Stimulated activated naive CD8-positive, alpha-beta T cell treated with anti-CD3 and anti-CD28 coated beads, Interleukin-15, Interleukin-2, amounts not matched to agents 100 U/mL and 50 U/mL, for 24 hours (primary cell): ENCODE data around the gene IGSF9B.
"Not testable (repeated sequence)": the region's sequence is repeated elsewhere in the genome, so short reads cannot be mapped to it uniquely, and the experiment has no call there.

Experiments used
- ATAC-seq: fragments of 150-1000 bp; cut with Tn5 transposase; one replicate; pipeline ENCODE4 v1.10.0; 2021
- DNase-seq: peaks from one replicate; pipeline ENCODE4 v3.0.0; 2021

IGSF9B gene, protein sequence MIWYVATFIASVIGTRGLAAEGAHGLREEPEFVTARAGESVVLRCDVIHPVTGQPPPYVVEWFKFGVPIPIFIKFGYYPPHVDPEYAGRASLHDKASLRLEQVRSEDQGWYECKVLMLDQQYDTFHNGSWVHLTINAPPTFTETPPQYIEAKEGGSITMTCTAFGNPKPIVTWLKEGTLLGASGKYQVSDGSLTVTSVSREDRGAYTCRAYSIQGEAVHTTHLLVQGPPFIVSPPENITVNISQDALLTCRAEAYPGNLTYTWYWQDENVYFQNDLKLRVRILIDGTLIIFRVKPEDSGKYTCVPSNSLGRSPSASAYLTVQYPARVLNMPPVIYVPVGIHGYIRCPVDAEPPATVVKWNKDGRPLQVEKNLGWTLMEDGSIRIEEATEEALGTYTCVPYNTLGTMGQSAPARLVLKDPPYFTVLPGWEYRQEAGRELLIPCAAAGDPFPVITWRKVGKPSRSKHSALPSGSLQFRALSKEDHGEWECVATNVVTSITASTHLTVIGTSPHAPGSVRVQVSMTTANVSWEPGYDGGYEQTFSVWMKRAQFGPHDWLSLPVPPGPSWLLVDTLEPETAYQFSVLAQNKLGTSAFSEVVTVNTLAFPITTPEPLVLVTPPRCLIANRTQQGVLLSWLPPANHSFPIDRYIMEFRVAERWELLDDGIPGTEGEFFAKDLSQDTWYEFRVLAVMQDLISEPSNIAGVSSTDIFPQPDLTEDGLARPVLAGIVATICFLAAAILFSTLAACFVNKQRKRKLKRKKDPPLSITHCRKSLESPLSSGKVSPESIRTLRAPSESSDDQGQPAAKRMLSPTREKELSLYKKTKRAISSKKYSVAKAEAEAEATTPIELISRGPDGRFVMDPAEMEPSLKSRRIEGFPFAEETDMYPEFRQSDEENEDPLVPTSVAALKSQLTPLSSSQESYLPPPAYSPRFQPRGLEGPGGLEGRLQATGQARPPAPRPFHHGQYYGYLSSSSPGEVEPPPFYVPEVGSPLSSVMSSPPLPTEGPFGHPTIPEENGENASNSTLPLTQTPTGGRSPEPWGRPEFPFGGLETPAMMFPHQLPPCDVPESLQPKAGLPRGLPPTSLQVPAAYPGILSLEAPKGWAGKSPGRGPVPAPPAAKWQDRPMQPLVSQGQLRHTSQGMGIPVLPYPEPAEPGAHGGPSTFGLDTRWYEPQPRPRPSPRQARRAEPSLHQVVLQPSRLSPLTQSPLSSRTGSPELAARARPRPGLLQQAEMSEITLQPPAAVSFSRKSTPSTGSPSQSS (N-terminal part only)

DNA sequence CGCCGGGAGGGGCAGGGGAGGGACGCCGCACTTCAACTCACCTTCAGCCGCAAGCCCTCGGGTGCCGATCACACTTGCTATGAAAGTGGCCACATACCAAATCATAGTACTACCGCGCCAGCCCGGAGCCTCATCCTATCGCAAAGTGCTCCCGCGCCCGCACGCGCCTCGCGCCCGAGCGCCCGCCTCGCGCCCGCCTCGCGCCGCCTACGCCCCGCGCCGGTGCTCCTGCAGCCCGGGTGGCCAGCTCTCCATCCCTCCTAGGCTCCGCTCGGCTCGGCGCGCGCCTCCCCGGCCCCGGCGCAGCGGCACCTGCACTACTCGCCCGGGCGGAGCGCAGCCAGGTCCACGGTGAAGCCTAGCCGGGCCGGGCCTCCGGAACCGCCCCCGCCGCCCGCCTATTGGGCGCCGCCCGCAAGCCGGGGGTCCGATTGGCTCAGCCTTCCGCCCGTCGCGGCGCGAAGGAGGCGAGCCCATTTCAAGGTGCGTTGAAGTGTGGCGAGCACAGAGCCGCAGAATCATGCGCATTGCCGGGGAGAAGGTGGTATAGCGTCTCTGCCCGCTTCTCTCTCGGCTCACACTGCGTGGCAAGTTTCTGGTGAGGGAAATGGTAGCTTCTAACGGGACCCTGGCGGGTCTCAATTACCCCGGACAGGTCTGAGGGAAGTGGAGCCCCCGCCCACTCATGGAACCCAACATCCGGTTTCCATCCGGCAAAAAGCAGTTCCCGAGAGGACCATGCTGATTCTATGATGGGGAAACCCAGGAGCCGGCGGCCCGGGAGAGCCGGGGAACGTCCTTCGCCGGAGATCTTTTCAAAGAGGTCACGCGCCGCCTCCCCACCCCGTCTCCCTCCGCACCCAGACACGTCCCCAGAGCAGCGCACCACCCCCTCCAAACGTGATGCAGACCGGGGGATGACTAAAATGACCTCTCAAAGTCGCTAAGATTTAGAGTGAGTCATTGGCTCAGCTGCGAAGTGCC is at the start of gene IGSF9B:
Gene IGSF9B (minus strand): TSS at position 319 of the 984 bp plus-strand sequence. CDS start 214 bp downstream, at position 105.
- DNase-seq (peak; percentile 91), ATAC-seq (peak; percentile 91)

DNA sequence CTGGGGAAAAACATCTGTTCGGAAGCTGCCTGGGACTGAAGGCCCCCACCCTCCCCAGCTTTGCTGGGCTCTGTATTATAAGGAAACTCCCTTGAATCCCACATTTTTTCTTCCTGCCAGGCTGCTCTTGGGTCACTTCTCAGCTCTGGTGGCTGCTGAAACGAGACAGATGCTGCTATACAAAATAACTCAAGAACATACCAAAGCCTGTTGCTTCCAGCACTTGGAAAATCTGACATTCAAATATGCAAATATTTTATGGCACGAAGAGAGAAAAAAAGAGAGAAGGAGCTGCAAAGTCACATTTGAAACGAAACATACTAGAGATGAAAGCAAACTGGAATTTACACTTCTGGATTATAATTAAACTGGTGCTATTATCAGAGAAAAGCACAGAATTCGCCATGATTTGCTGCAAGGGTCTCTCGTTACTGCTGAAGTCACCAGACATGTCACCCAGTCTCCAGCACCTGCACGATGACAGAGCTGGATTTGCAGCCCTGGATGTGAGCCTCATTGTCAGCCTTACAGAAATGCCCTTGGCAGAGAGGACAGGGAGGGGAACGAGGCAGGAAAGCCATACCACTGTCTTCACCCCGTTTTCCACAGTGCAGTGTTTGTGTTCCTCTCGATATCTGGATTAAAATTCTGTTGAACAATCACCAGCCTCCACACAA is 47.9 kb upstream of the IGSF9B start:
- DNase-seq = no peak

GRCh38 chr11:134003792-134004495 is 47.2 kb upstream of the IGSF9B start:
- ATAC-seq (no peak), DNase-seq (no peak)

More for the DNA sequence above, 47.9 kb upstream of the IGSF9B start:
- ATAC-seq = no peak

GRCh38 chr11:134002819-134003218 is 46.1 kb upstream of the IGSF9B start:
- DNase-seq, ATAC-seq: not testable (repeated sequence)

GRCh38 chr11:134002338-134002737 is 45.6 kb upstream of the IGSF9B start:
- ATAC-seq, DNase-seq: not testable (repeated sequence)

DNA sequence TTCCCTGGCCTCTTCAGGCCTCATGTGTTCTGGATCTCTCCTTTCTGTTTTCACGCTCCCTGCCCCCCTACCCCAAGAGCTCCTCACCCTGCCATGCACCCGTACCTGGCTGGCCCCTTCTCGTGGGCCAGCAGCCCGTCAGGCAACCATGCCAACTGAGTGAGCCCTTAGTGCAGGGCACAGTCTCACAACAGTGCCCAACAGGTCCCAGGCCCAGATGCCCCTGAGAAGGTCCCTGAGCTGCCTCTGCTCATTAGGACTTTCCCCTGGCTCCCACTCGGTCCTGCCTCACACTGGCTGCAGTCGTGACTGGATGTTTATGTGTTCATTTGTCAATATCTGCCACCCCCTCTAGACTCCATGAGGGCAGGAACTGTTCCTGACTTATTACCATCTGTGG is 44.8 kb upstream of the IGSF9B start:
- ATAC-seq (no peak), DNase-seq (no peak)

- no peak for DNase-seq
- ATAC-seq = no peak
These were observed 44.3 kb upstream of the IGSF9B start for GRCh38 chr11:134001088-134001487.

GRCh38 chr11:133999355-133999754 is 42.6 kb upstream of the IGSF9B start:
- DNase-seq = no peak
- ATAC-seq = no peak

DNA sequence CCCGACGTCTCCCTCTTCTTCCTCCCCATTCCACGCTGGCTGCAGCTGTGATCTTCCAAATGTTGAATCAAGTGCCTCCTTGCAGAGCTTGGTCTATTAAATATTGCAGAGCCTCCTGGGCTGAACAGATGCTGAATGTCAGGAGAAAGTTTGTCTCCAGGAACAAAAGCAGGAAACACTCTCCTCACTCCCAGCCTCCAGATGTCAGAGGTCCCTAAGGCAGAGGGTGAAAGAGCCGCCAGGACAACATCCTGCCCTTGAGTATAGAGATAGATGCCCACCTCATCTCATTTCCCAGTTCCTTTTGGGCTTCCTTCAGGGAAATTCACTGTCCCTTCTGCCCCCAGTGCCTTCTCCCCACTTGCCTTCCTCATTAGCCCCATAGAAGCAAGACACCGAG is 40.8 kb upstream of the IGSF9B start:
- no peak for ATAC-seq
- no peak for DNase-seq

- ATAC-seq (no peak), DNase-seq (no peak)
These were observed 39.9 kb upstream of the IGSF9B start for GRCh38 chr11:133996671-133997070.

GRCh38 chr11:133995066-133995465 is 38.3 kb upstream of the IGSF9B start:
- no peak for ATAC-seq
- DNase-seq = no peak

DNA sequence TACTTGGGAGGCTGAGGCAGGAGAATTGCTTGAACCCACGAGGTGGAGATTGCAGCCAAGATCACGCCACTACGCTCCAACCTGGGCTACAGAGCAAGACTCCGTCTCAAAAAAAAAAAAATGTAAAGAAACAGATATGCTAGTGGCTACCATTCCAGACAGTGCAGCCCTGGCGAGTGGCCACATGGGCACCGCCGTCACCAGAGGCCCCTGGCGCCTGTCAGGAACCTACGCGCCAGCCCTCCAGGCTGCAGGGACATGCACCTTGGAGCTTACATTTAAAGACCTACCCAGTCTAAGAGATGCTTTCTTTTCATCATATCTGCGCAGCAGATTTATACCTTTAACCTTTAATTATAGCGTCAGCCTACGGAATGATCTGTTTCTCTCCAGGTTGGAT is 37.2 kb upstream of the IGSF9B start:
- no peak for ATAC-seq
- no peak for DNase-seq

DNA sequence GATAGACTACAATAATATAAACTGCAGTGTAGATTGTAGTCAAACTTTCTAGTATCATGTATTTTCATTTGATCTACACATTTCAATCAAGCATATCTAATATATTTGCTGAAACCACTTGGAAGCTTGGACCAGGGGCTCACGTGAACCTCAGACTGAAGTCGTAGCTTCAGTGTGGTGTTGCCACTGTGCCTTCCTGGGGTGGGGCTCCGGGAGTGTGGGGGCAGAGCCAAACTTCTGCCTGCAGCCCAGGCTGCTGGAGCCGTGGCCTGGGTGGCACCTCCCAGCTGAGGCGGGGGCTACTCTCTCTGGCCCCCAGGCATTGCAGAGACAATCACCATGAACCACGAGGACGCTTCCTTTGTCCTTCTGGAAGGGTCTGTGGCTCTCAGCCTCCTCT is 36.3 kb upstream of the IGSF9B start:
- ATAC-seq = no peak
- DNase-seq = no peak

DNA sequence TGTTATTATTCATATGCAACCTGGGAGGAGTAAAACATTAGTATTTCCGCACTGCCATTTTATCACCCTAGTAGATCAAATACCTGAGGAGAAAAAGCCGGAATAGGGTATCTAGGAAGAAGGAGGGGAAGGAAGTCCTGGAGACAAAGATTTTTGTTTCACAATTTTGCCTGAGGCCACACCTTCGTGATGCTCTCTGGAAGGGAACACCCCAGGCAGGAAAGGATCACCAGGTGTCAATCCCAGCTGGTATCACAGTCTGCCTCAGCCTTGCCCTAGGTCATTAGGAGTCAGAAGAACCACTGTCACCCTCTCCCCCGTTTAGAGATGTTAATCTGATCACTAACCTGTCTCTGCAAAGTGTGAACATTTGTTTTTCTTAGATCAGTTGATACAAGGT is 35.4 kb upstream of the IGSF9B start:
- no peak for DNase-seq
- no peak for ATAC-seq

GRCh38 chr11:133991101-133991500 is 34.3 kb upstream of the IGSF9B start:
- ATAC-seq (peak; percentile 29), DNase-seq (peak; percentile 13)

DNA sequence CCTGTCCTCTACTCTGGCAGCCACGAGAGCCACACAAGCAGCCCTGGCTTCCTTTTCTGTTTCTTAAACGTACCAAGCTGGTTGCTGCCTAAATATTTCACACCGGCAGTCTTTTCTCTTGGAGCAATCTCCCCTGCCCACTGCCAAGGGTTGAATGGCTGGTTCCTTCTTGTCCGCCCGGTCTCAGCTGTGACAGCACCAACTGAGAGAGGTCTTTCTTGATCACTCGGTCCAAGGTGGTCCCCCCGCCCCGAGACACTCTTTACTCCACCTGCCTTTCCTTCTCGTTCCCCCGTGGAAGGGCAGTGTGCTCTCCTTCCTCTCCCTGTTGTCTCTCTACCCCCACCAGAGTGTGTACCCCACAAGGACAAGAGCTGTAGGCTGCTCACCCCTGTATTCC is 33.7 kb upstream of the IGSF9B start:
- ATAC-seq = no peak
- DNase-seq = no peak

- no peak for ATAC-seq
- DNase-seq = no peak
These were observed 32.1 kb upstream of the IGSF9B start for GRCh38 chr11:133988686-133989410.

DNA sequence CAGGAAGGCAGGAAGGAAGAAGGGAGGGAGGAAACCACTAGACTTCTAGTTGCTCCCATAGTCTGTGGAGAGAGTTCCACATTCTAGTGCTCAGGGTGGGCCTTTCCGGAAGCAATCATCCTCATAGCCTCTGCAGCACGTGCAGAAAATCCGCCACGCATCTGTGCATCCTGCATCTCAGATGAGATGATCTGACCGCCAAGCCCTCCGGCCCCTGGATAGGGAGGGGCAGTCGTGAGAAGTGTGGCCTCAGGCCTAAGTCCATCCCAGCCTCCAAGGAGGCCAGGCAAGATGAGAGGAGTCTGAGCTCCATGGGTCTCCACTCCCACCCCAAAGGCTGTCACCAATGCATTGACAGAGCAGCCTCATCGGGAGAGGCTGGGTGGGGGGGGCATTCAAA is 30.4 kb upstream of the IGSF9B start:
- no peak for DNase-seq
- no peak for ATAC-seq
